Measurements from ENCODE around the gene CACNA2D3. TPM values are rescaled to one million over a fixed set of nuclear protein-coding genes. Genes with fewer than 3 reads are reported as not detected.

CACNA2D3 gene
- polyA plus RNA-seq, 3 donors, result 1.2 to 1.9 (median 1.7) TPM

- no peak for DNase-seq (ENCODE audit: extremely low read depth in 1 of 11, low read depth in 9 of 11, low spot score in 4 of 11)
These were observed 753.4 kb downstream of the CACNA2D3 start for GRCh38 chr3:54875596-54876268.

GRCh38 chr3:54876694-54877093, 754.3 kb downstream of the CACNA2D3 start:
- no peak for DNase-seq (ENCODE audit: extremely low read depth in 1 of 11, low read depth in 9 of 11, low spot score in 4 of 11)

GRCh38 chr3:54877730-54878129, 755.4 kb downstream of the CACNA2D3 start:
- no peak for DNase-seq (ENCODE audit: extremely low read depth in 1 of 11, low read depth in 9 of 11, low spot score in 4 of 11)

GRCh38 chr3:54878145-54878544, 755.8 kb downstream of the CACNA2D3 start:
- no peak for DNase-seq (ENCODE audit: extremely low read depth in 1 of 11, low read depth in 9 of 11, low spot score in 4 of 11)

- DNase-seq (ENCODE audit: extremely low read depth in 1 of 11, low read depth in 9 of 11, low spot score in 4 of 11), result no peak
These were observed 759.9 kb downstream of the CACNA2D3 start for GRCh38 chr3:54882129-54882833.

GRCh38 chr3:54888162-54888561, 765.8 kb downstream of the CACNA2D3 start:
- DNase-seq (ENCODE audit: extremely low read depth in 1 of 11, low read depth in 9 of 11, low spot score in 4 of 11), result no peak

GRCh38 chr3:54888873-54889272, 766.5 kb downstream of the CACNA2D3 start:
- no peak for DNase-seq (ENCODE audit: extremely low read depth in 1 of 11, low read depth in 9 of 11, low spot score in 4 of 11)

- DNase-seq (ENCODE audit: extremely low read depth in 1 of 11, low read depth in 9 of 11, low spot score in 4 of 11), result no peak
These were observed 767.4 kb downstream of the CACNA2D3 start for GRCh38 chr3:54889731-54890130.

- DNase-seq (ENCODE audit: extremely low read depth in 1 of 11, low read depth in 9 of 11, low spot score in 4 of 11), result peak in 10 of 11 donors; percentile 25 to 66 (median 54)
These were observed 769.2 kb downstream of the CACNA2D3 start for GRCh38 chr3:54891540-54891897.

- no peak for DNase-seq (ENCODE audit: extremely low read depth in 1 of 11, low read depth in 9 of 11, low spot score in 4 of 11)
These were observed 769.8 kb downstream of the CACNA2D3 start for GRCh38 chr3:54892168-54892567.

GRCh38 chr3:54895613-54896012, 773.3 kb downstream of the CACNA2D3 start:
- no peak for DNase-seq (ENCODE audit: extremely low read depth in 1 of 11, low read depth in 9 of 11, low spot score in 4 of 11)

GRCh38 chr3:54897028-54897711, 774.8 kb downstream of the CACNA2D3 start:
- DNase-seq (ENCODE audit: extremely low read depth in 1 of 11, low read depth in 9 of 11, low spot score in 4 of 11), result no peak

GRCh38 chr3:54899273-54899672, 776.9 kb downstream of the CACNA2D3 start:
- DNase-seq (ENCODE audit: extremely low read depth in 1 of 11, low read depth in 9 of 11, low spot score in 4 of 11), result no peak

- no peak for DNase-seq (ENCODE audit: extremely low read depth in 1 of 11, low read depth in 9 of 11, low spot score in 4 of 11)
These were observed 778.7 kb downstream of the CACNA2D3 start for GRCh38 chr3:54900838-54901591.

GRCh38 chr3:54901906-54902685, 779.7 kb downstream of the CACNA2D3 start:
- DNase-seq (ENCODE audit: extremely low read depth in 1 of 11, low read depth in 9 of 11, low spot score in 4 of 11), result no peak

- DNase-seq (ENCODE audit: extremely low read depth in 1 of 11, low read depth in 9 of 11, low spot score in 4 of 11), result no peak
These were observed 783.0 kb downstream of the CACNA2D3 start for GRCh38 chr3:54905261-54905888.

GRCh38 chr3:54905920-54906319, 783.6 kb downstream of the CACNA2D3 start:
- no peak for DNase-seq (ENCODE audit: extremely low read depth in 1 of 11, low read depth in 9 of 11, low spot score in 4 of 11)

GRCh38 chr3:54906763-54907162, 784.4 kb downstream of the CACNA2D3 start:
- no peak for DNase-seq (ENCODE audit: extremely low read depth in 1 of 11, low read depth in 9 of 11, low spot score in 4 of 11)

Measured in renal cortex interstitium (tissue), 11 donors.